AG09319 (cell line): ENCODE results near the gene G3BP1.
"Not testable (repeated sequence)": the region's sequence is repeated elsewhere in the genome, so short reads cannot be mapped to it uniquely, and the experiment has no call there.

ENCODE experiments used
- DNase-seq: peaks from one replicate; pipeline ENCODE4 v3.0.0-alpha.2; 2010; ENCODE audit warnings: low read depth; ENCODE audit errors: extremely low read depth
- CTCF ChIP-seq: IDR thresholded peaks from 2 replicates; pipeline ENCODE4 v1.5.1; 2011; ENCODE audit warnings: low read depth, mild to moderate bottlenecking, inconsistent platforms, low read length, moderate library complexity

G3BP1 gene

GRCh38 chr5:151825445-151825844 lies 53.7 kb downstream of the G3BP1 start:
- DNase-seq, result peak; percentile 70
- TF ChIP-seq CTCF, result peak; percentile 91

- no peak for TF ChIP-seq CTCF
- DNase-seq, result no peak
Measured at GRCh38 chr5:151829370-151829769, 57.6 kb downstream of the G3BP1 start.

GRCh38 chr5:151832843-151833242 lies 61.1 kb downstream of the G3BP1 start:
- not testable (repeated sequence) for DNase-seq

- TF ChIP-seq CTCF, result no peak
- DNase-seq, result no peak
Measured at GRCh38 chr5:151846765-151847164, 75.0 kb downstream of the G3BP1 start.

- TF ChIP-seq CTCF, result no peak
- no peak for DNase-seq
Measured at GRCh38 chr5:151847871-151848270, 76.1 kb downstream of the G3BP1 start.

GRCh38 chr5:151855701-151856100 lies 83.9 kb downstream of the G3BP1 start:
- TF ChIP-seq CTCF, result no peak
- no peak for DNase-seq

- DNase-seq, result no peak
- TF ChIP-seq CTCF, result no peak
Measured at GRCh38 chr5:151856861-151857260, 85.1 kb downstream of the G3BP1 start.

- DNase-seq, result not testable (repeated sequence)
Measured at GRCh38 chr5:151860867-151861266, 89.1 kb downstream of the G3BP1 start.
